HG03571 (cell line): ENCODE data around the gene FMO2.
"Not testable (repeated sequence)": the region's sequence is repeated elsewhere in the genome, so short reads cannot be mapped to it uniquely, and the experiment has no call there.

ENCODE experiments used
- ATAC-seq: cut with Tn5 transposase; IDR thresholded peaks from one replicate; pipeline ENCODE4 v1.9.1; 2021; ENCODE audit not compliant: unreplicated experiment

The FMO2 gene

GRCh38 chr1:171218661-171219060 lies 33.6 kb downstream of the FMO2 start:
- ATAC-seq, result no peak

DNA sequence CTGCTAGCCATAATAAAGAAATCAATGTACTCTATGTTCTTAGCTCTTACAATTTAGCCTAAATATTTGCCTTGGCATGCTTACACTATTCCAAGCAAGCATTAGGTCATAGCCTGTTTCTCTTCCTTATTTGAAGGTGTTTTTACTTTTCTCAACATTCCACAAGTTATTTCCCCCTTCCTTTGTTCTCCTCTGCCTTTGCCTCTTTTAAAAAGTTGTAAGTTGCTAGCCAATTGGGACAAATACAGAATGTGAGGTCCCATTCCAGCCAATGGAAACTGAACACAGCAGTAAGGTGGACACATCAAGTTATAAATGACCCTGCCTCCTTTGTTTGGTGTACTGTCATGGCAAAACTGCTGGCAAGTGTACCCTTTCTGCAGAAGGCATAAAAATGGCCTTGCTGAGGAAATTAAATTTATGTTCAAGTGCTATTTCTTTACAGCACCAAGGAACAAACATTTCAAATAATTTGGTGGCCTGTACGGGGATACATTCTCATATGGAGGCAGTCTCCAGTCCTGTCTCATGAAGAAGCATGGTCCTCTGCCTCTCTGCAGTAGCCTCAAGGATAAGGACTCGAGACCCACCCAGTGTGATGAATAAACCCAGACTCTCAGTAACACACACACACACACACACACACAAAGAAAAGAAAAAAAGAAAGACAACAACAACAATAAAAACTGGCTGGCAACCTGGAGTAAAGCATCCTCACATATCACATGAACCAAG lies 34.4 kb downstream of the FMO2 start:
- no peak for ATAC-seq

DNA sequence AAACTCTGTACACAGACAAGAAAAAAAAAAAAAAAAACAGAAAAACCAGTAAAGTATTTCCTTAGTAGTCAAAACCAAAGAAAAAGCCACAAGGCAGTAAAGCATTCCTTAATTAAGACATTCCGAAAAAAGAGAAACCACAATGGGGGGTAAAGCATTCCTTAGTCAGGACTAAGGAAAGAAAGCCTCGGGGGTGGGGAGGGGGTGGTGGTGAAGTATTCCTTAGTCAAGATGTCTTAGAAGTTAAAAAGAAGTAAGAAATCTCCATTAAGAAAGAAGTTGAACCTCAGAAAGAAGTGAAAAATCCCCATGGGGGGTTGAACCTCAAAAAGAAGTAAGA lies 35.0 kb downstream of the FMO2 start:
- ATAC-seq, result no peak

DNA sequence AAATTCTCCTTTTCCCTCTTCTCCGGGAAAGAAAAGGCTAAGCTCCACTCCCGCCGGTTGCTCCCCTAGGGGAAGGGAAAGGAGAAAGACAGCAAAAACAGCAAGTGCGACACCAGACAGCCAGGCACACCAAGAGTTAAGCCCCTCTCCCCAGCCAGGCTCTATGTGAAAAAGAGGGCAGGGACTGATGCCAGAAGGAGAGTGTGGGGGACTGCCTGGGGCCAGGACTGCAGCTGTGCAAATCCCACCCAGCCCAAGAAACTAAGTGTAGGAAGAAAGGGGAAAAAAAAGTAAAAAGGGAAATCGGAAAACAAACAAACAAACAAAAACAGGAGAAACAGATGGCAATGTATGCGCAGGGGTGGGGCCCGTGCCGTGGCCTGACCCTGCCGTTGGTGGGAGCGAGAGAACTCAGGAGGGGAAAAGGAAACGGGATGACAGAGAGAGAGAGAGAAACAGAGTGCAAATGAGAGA lies 35.5 kb downstream of the FMO2 start:
- ATAC-seq, result no peak

- ATAC-seq, result no peak
Measured at GRCh38 chr1:171221665-171222591, 36.8 kb downstream of the FMO2 start.

GRCh38 chr1:171222936-171223335 lies 37.8 kb downstream of the FMO2 start:
- no peak for ATAC-seq

GRCh38 chr1:171224257-171224656 lies 39.2 kb downstream of the FMO2 start:
- ATAC-seq, result not testable (repeated sequence)

- ATAC-seq, result peak; percentile 83
Measured at GRCh38 chr1:171226747-171227370, 41.8 kb downstream of the FMO2 start.

DNA sequence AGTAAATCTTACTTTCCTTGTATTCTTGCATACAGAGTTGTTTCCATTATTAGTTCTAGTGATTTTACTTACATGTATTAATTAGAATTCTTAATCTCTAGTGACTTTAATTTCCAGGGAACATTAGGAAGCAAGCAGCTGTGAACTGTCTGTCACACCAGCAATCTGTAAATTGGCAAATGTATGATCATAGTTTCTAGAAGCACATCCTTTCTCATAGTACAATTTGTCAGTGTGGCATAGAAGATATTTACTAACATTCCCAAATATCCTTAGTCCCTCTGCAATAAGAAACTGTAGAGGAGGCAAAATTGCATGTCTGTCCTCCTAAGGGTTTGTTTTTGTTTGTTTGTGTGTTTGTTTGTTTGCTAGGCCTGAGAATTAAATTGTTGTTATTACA lies 46.2 kb downstream of the FMO2 start:
- ATAC-seq, result no peak

DNA sequence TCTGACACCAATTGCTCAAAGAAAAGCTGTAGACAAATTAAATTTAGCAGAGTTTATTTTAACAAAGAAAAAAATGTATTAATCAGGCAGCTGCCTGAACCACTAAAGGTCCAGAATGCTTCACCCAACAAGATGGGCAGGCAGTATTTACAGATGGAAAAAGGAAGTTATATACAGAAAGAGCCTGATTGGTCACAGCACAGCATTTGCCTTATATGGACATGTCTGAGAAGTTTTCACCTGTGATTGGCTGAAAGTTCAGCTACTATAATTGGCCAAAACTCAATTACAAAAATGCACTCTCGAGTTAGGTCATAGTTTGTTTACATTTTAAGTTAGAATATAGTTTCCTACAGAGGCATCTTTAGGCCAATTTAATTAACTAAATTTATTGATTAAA lies 48.1 kb downstream of the FMO2 start:
- ATAC-seq, result no peak

DNA sequence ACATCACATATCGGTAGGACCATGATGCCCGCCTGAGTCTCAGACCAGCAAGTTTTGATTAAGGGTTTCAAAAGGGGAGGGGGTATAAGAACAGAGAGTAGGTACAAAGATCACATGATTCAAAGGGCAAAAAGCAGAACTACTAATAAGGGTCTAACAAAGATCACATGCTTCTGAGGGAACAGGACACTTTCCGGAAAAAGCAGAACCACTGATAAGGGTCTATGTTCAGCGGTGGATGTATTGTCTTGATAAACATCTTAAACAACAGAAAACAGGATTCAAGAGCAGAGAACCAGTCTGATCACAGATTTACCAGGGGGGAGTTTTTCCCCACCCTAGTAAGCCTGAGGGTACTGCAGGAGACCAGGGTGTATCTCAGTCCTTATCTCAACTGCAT lies 51.1 kb downstream of the FMO2 start:
- not testable (repeated sequence) for ATAC-seq

- ATAC-seq, result no peak
Measured at GRCh38 chr1:171243878-171244277, 58.8 kb downstream of the FMO2 start.

DNA sequence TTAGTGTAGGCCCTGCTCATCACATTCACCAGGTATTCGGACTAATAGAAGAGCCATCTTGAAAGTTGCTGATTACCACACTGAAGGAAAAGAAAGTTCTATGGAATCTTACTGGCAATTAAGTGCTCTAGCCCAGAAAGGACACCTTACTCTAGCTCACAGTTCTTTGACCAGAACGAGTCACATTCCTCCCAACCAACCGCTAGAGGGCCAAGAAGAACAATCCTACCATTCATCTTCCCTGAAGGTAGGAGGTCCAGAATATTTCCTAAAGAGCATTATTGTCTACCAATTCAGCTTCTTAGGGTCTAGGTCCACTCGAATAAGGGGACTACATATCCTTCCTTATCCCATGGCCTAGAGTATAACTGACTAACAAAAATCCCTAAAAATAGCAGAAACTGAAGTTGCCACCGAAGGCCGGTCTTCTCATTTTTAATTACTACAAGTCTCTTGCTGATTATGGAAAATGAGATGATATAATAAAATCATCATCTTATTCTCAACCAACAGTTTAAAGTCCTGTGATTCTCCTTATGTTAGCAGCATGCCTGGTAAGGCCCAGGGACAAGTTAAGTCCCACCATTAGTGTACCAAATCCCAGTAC lies 60.5 kb downstream of the FMO2 start:
- no peak for ATAC-seq

- no peak for ATAC-seq
Measured at GRCh38 chr1:171247501-171247900, 62.4 kb downstream of the FMO2 start.

DNA sequence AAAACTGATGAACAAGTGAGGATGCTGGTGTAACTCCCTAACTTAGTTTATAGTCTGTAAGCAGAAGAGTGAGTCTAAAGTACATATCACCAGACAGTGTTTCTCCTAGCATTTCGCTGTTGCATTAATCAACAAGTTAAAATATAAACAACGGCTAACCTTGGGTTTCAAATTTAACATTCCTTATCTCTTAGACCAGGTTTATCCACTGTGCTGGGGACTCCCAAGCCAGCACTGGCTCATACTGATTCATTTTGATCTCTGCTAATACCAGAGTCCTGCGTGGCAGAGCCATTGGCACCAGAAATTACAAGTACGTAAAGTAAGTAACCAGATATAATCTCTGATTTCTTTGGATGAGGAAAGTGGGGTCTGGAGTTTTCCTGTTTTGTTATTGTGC lies 63.2 kb downstream of the FMO2 start, which contains the start of gene FMO1:
TSS of gene FMO1 (plus strand) at position 193 of the 400 bp plus-strand sequence. CDS start 9,594 bp downstream, outside the sequence.
- ATAC-seq, result no peak

DNA sequence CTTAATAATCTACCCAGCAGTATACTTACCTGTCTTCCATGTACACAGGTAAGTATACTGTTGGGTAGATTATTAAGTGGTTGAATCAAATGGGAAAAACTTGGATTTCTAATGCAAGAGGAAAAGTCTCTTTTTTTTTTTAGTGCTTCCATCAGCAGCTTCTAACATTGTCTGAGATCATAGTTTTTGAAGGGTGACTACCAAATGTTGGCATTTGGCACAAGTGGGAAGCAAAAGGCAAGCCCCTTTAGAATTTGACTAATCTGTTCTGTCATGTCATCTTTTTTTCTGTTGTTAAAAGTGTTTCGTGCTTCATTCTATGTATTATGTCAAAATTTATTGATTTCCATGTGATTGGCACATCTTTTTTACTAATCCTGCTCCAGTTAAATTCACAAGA lies 63.7 kb downstream of the FMO2 start:
- ATAC-seq, result no peak

DNA sequence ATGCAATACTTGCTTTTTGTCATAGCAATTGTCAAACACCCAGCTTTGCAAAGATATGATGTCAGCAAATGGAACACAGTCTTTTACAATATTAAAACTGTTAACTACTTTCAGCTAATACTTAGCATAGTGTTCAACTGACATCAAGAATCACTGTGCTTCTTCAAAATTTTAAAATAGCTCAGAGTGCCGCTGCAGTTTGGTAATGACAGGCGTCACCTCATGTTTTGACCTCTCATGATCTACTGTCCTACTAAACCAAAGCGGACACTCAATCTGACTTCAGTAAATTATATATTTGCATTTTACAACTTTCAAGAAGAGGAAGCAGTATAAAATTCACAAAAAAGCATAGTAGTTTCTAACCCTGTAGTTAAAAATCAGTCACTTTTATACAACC lies 65.2 kb downstream of the FMO2 start:
- ATAC-seq, result no peak

DNA sequence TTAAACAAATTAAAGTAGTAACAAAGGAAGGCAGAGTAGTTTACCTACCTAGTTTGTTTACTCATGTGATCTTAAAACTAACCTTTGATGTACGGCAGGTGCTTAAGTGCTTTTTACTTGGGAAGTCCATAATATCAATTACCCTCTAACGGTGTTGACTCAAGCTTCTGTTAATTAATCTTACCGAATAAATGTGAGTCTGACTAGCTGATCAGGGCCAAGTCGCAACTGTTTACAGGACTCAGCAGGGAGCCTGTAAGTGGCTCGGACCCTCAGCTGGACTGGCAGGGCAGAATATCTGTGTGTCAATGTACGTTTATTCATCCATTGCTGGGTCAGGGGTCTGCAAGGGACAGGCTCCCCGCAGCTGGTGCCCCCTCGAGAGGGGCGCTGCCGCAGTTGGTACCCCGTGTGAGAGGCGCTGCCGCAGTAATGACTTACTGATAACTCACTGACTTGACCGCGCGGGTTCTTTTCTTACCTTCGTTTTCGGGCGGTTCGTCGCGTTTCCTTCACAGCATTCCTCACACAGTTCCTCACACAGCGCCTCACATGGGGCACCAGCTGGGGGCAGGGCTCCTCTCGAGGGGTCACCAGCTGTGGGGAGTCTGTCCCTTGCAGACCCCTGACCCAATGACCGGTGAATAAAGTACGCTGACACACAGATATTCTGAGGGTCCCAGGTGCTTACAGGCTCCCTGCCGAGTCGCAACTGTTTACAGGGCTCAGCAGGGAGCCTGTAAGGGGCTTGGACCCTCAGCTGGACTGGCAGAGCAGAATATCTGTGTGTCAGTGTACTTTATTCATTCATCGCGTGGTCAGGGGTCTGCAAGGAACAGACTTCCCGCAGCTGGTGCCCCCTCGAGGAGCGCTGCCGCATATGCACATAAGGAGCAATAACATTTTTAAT lies 66.2 kb downstream of the FMO2 start:
- no peak for ATAC-seq

GRCh38 chr1:171251952-171252300 lies 66.8 kb downstream of the FMO2 start:
- no peak for ATAC-seq

DNA sequence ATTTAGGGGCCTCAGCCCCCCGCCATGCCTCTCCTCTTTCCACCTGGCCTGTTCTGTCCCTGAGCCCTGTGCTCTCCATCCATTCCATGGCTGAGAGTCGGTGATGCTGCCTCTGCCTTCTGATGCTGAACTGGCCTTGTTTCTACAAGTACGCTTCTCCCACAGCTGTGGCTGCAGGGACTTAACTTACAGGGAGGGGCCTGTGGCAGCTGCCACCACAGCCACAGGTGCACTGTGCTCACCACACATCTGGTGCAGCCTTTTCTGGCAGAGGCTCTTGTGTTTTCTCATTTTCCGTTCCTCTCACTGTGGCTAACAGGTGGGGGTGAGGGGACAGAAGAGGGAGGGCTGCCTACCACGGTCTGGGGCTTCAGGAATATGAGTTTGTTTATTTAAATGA lies 67.4 kb downstream of the FMO2 start:
- ATAC-seq, result peak; percentile 46
